ENCODE results near the gene NAA16.

GRCh38 chr13:41411060-41411459 is 100.0 kb downstream of the NAA16 start:
- TF ChIP-seq RAD21 (IDR thresholded peaks at IDR 0.05; ENCODE audit: low read length) (no peak), CTCF (IDR thresholded peaks at IDR 0.05) (no peak), JUND (IDR thresholded peaks at IDR 0.05) (no peak), EZH2phosphoT487 (IDR thresholded peaks at IDR 0.05; ENCODE audit: borderline replicate concordance, low read depth) (no peak)
